ENCODE results near the gene GLRX.
"Not testable (repeated sequence)": the region's sequence is repeated elsewhere in the genome, so short reads cannot be mapped to it uniquely, and the experiment has no call there.

The GLRX gene

DNA sequence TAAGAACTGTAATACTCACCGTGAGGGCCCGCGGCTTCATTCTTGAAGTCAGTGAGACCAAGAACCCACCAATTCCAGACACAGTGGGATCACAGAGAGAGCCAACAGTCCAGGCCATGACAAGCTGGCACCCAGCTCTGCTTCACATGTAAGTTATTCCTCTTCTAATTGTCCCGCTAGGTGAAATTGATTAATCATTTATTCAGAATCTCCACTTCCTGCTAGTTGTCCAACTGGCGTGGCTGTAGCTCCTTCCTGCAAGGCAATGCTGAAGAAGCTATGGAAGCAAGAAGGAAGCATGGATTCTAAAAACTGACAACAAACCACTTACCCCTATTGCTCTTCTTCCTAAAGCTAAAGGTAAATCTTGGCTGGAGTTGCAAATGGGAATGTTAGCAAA is 30.0 kb upstream of the GLRX start:
- TF ChIP-seq, protein P1, sequence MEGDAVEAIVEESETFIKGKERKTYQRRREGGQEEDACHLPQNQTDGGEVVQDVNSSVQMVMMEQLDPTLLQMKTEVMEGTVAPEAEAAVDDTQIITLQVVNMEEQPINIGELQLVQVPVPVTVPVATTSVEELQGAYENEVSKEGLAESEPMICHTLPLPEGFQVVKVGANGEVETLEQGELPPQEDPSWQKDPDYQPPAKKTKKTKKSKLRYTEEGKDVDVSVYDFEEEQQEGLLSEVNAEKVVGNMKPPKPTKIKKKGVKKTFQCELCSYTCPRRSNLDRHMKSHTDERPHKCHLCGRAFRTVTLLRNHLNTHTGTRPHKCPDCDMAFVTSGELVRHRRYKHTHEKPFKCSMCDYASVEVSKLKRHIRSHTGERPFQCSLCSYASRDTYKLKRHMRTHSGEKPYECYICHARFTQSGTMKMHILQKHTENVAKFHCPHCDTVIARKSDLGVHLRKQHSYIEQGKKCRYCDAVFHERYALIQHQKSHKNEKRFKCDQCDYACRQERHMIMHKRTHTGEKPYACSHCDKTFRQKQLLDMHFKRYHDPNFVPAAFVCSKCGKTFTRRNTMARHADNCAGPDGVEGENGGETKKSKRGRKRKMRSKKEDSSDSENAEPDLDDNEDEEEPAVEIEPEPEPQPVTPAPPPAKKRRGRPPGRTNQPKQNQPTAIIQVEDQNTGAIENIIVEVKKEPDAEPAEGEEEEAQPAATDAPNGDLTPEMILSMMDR (IDR thresholded peaks at IDR 0.05; ENCODE audit: insufficient read depth, low read depth, low read length, missing control alignments), result no peak
- no peak overlapping the region for H3K4me3 ChIP-seq (ENCODE audit: low read length)
- no peak for DNase-seq (ENCODE audit: low read depth)

DNA sequence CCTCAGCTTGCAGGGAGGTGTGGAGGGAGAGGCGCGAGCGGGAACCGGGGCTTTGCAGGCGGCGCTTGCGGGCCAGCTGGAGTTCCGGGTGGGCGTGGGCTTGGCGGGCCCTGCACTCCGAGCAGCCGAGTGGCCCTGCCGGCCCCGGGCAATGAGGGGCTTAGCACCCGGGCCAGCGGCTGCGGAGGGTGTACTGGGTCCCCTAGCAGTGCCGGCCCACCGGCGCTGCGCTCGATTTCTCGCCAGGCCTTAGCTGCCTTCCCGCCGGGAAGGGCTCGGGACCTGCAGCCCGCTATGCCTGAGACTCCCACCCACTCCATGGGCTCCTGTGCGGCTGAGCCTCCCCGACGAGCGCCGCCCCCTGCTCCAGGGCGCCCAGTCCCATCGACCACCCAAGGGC is 28.6 kb upstream of the GLRX start:
- not testable (repeated sequence) for DNase-seq (ENCODE audit: low read depth); H3K4me3 ChIP-seq (ENCODE audit: low read length)

DNA sequence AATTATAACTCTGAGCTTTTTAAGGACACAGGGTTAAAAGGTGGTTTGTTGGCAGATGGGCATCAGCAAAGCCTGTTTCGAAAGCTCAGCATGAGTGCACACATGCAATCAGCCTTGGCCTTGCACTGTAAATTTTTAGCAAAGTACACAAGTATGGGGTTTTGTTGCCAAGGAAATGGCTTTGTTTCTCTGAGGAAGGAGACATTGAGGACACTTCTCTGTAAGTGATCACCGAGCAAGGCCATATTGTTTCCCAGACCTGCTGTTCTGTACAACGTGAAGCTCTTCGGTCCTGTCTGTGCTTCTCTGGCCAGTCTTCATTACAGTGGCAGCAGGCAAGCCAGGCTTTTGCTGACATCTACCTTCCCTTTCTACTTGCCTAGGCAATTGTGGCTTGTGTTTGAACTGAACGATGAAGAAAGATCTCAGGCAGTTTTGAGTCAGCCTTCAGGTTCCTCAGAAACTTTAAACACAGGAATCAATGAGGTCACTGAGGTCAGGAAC is 27.9 kb upstream of the GLRX start:
- TF ChIP-seq, protein P1 (IDR thresholded peaks at IDR 0.05; ENCODE audit: insufficient read depth, low read depth, low read length, missing control alignments), result no peak
- DNase-seq (ENCODE audit: low read depth), result no peak
- no peak overlapping the region for H3K4me3 ChIP-seq (ENCODE audit: low read length)

DNA sequence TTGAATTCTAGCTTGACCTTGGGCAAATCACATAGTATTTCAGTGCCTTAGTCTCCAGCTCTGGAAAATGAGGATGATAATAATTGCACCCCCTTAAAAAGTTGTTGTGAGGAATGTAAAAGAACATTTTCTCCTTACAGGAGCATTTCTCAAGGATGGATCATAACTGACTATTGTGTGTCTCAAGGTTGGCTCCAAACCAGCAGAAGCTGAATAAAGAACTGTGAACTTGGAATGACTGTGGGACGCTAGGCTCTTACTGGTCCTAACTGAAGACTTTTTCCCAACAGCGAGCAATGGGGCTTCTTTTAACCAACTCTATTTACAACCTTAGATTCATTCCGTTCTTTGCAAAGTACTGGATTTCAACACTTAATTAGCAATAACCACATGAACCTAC is 26.2 kb upstream of the GLRX start:
- DNase-seq (ENCODE audit: low read depth), result no peak
- TF ChIP-seq, protein P1 (IDR thresholded peaks at IDR 0.05; ENCODE audit: insufficient read depth, low read depth, low read length, missing control alignments), result no peak
- H3K4me3 ChIP-seq (ENCODE audit: low read length), result no peak overlapping the region

DNA sequence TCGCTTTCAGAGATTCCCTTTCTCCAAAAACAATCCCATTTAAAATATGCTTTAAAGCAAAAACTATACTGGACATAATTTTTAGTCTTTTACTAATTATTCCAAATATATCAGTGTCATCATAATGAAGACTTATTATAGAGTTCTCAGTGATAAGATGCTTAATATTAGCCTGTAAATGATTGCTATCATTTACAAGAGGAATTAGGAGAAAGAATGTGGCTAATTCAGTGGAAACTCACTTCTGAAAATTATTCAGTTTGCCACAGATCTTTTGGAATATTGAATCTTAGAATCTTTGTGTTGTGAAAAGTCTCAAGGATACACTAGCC is 24.7 kb upstream of the GLRX start:
- no peak for DNase-seq (ENCODE audit: low read depth)
- no peak overlapping the region for H3K4me3 ChIP-seq (ENCODE audit: low read length)
- TF ChIP-seq, protein P1 (IDR thresholded peaks at IDR 0.05; ENCODE audit: insufficient read depth, low read depth, low read length, missing control alignments), result no peak

DNA sequence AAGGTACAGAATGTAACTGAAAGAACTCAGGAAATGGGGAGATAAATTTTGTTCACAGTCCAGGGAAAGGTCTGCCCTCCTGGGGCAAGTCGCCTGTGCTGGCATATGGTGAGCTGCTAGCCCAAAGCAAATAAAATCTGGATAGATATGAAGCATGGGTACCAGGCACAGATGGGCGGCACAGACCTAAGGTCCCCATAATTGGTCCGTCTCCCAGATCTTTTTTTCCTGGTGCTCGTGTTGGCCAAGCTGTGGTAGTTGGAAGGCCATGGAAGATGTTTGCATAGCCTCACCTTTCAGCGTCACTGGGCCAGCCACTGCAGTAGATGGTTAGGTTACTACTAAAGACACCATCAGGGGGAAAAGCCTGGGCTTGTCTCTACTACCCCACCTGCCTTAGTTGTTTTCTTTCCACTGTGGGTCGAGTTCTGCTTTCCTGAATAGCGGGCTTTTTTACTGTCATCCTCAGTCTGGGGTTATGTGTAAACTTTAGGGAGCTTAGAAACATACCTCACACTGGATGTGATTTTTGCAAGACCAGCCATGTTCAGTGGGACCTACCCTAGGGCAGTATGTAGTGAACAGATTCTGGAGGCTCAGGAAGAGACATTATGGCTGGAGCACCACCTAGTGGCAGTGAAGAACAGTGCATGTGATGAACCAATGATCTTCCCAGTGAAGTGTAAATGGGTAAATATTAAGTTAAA is 24.2 kb upstream of the GLRX start:
- H3K4me3 ChIP-seq (ENCODE audit: low read length), result no peak overlapping the region
- TF ChIP-seq, protein P1 (IDR thresholded peaks at IDR 0.05; ENCODE audit: insufficient read depth, low read depth, low read length, missing control alignments), result peak; percentile 96
- DNase-seq (ENCODE audit: low read depth), result peak; percentile 86

DNA sequence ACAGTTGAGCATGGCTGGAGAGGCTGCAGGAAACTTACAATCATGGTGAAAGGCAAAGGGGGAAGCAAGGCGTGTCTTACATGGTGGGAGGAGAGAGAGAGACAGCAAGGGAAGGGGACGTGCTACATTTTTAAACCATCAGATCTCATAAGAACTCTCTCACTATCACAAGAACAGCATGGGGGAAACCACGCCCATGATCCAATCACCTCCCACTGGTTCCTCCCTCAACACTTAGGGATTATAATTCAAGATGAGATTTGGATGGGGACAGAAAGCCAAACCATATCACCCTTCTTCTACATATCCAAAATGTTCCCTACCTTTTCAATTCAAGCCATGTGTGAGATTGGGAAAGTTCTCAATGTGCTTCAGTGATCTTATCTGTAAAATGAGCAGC is 22.9 kb upstream of the GLRX start:
- H3K4me3 ChIP-seq (ENCODE audit: low read length), result no peak overlapping the region
- TF ChIP-seq, protein P1 (IDR thresholded peaks at IDR 0.05; ENCODE audit: insufficient read depth, low read depth, low read length, missing control alignments), result no peak
- no peak for DNase-seq (ENCODE audit: low read depth)

All from epithelial cell of esophagus (primary cell).